HEK293 (cell line): ENCODE measurements around the gene ZNF227.
"Not testable (repeated sequence)": the region's sequence is repeated elsewhere in the genome, so short reads cannot be mapped to it uniquely, and the experiment has no call there.

ENCODE experiments used
- CTCF ChIA-PET: fragments of 350-600 bp; formaldehyde crosslinking; extraction: SDS; loops from one replicate; lab custom pipeline; 2021; ENCODE audit warnings: antibody characterized with exemption; lab: Yijun Ruan, JAX
- POLR2A ChIA-PET: fragments of 300-600 bp; formaldehyde crosslinking; extraction: SDS; loops from one replicate; lab custom pipeline; 2020; ENCODE audit warnings: antibody characterized with exemption, inconsistent platforms; lab: Yijun Ruan, JAX
- H3K27ac ChIP-seq: fragments of 200-500 bp; sonication (Bioruptor generic); 2 replicates; pipeline ENCODE4 v1.5.1; 2014; ENCODE audit warnings: low read depth, low read length, control low read depth, inconsistent platforms; ENCODE audit errors: extremely low read depth
- H3K36me3 ChIP-seq, 2 experiments: fragments of 200-500 bp in 1 of 2; sonication (Bioruptor generic) in 1 of 2; 1 replicate in 1 of 2; 2 replicates in 1 of 2; pipeline ENCODE4 v1.5.1; 2014 to 2017; ENCODE audit warnings: inconsistent platforms in 2 of 2, low read length in 2 of 2; ENCODE audit not compliant: control insufficient read depth in 2 of 2, insufficient read depth in 1 of 2
- H3K4me1 ChIP-seq: fragments of 200-500 bp; sonication (Bioruptor generic); 2 replicates; pipeline ENCODE4 v1.5.1; 2014; ENCODE audit warnings: mild to moderate bottlenecking, low read length, inconsistent platforms; ENCODE audit not compliant: control insufficient read depth, insufficient read depth
- H3K4me3 ChIP-seq: 2 replicates; pipeline ENCODE4 v1.5.1; 2011; ENCODE audit warnings: low read depth, mild to moderate bottlenecking, control low read depth, low read length, moderate library complexity
- H3K9me3 ChIP-seq: fragments of 200-500 bp; sonication (Bioruptor generic); 2 replicates; pipeline ENCODE4 v1.5.1; 2014; ENCODE audit warnings: low read depth, low read length, inconsistent platforms; ENCODE audit not compliant: control insufficient read depth, insufficient read depth
- HIC1 ChIP-seq: fragments of 450-650 bp; formaldehyde crosslinking; IDR thresholded peaks from 2 replicates; pipeline ENCODE4 v1.5.1; 2016; ENCODE audit warnings: missing biosample characterization, missing genetic modification characterization
- HOXC10 ChIP-seq: sonication (generic); formaldehyde crosslinking; IDR thresholded peaks from 2 replicates; pipeline ENCODE4 v1.8.1; 2023; ENCODE audit warnings: mild to moderate bottlenecking, missing genetic modification reagents
- KLF8 ChIP-seq: fragments of 450-650 bp; formaldehyde crosslinking; IDR thresholded peaks from 2 replicates; pipeline ENCODE4 v1.5.1; 2016; ENCODE audit warnings: missing biosample characterization, missing genetic modification characterization
- PRDM4 ChIP-seq: fragments of 450-650 bp; formaldehyde crosslinking; IDR thresholded peaks from 2 replicates; pipeline ENCODE4 v1.5.1; 2017; ENCODE audit warnings: missing biosample characterization, missing genetic modification characterization
- ZBTB17 ChIP-seq: fragments of 450-650 bp; formaldehyde crosslinking; IDR thresholded peaks from 2 replicates; pipeline ENCODE4 v1.5.1; 2016; ENCODE audit warnings: missing biosample characterization, missing genetic modification characterization
- ZNF146 ChIP-seq: fragments of 450-650 bp; formaldehyde crosslinking; IDR thresholded peaks from 2 replicates; pipeline ENCODE4 v1.5.1; 2016; ENCODE audit warnings: missing biosample characterization, missing genetic modification characterization
- ZNF16 ChIP-seq: fragments of 450-650 bp; formaldehyde crosslinking; IDR thresholded peaks from 2 replicates; pipeline ENCODE4 v1.5.1; 2016; ENCODE audit warnings: low read depth, missing biosample characterization, missing genetic modification characterization
- ZNF175 ChIP-seq: fragments of 450-650 bp; formaldehyde crosslinking; IDR thresholded peaks from 2 replicates; pipeline ENCODE4 v1.5.1; 2016; ENCODE audit warnings: missing biosample characterization, missing genetic modification characterization
- ZNF18 ChIP-seq: fragments of 450-650 bp; formaldehyde crosslinking; IDR thresholded peaks from 2 replicates; pipeline ENCODE4 v1.5.1; 2016; ENCODE audit warnings: missing biosample characterization, missing genetic modification characterization
- ZNF211 ChIP-seq: fragments of 450-650 bp; formaldehyde crosslinking; IDR thresholded peaks from 2 replicates; pipeline ENCODE4 v1.5.1; 2016; ENCODE audit warnings: low read depth, missing biosample characterization, missing genetic modification characterization
- ZNF280D ChIP-seq: fragments of 450-650 bp; formaldehyde crosslinking; IDR thresholded peaks from 2 replicates; pipeline ENCODE4 v1.5.1; 2016; ENCODE audit warnings: missing biosample characterization, missing genetic modification characterization
- ZNF514 ChIP-seq: fragments of 450-650 bp; formaldehyde crosslinking; IDR thresholded peaks from 2 replicates; pipeline ENCODE4 v1.5.1; 2016; ENCODE audit warnings: missing biosample characterization, missing genetic modification characterization
- ZNF529 ChIP-seq: fragments of 450-650 bp; formaldehyde crosslinking; IDR thresholded peaks from 2 replicates; pipeline ENCODE4 v1.5.1; 2017; ENCODE audit warnings: missing genetic modification characterization, missing biosample characterization; ENCODE audit not compliant: insufficient replicate concordance
- ZNF548 ChIP-seq: fragments of 450-650 bp; formaldehyde crosslinking; IDR thresholded peaks from 2 replicates; pipeline ENCODE4 v1.5.1; 2016; ENCODE audit warnings: missing biosample characterization, missing genetic modification characterization
- ZNF555 ChIP-seq: fragments of 450-650 bp; formaldehyde crosslinking; conservative IDR thresholded peaks from 2 replicates; pipeline ENCODE4 v1.5.1; 2017; ENCODE audit warnings: missing biosample characterization, mild to moderate bottlenecking, missing genetic modification characterization, inconsistent platforms
- ZNF560 ChIP-seq: fragments of 450-650 bp; formaldehyde crosslinking; IDR thresholded peaks from 2 replicates; pipeline ENCODE4 v1.5.1; 2017; ENCODE audit warnings: missing biosample characterization, missing genetic modification characterization, borderline replicate concordance
- ZNF580 ChIP-seq: fragments of 450-650 bp; formaldehyde crosslinking; IDR thresholded peaks from 2 replicates; pipeline ENCODE4 v1.5.1; 2016; ENCODE audit warnings: missing biosample characterization, missing genetic modification characterization

ZNF227 gene

GRCh38 chr19:44253392-44253791 is 41.1 kb downstream of the ZNF227 start:
- H3K9me3 ChIP-seq, result peaks cover 83% of the 10 kb centered on the region

GRCh38 chr19:44254496-44254895 is 42.2 kb downstream of the ZNF227 start:
- Histone ChIP-seq H3K4me3 (no peak overlapping the region), H3K27ac (no peak overlapping the region), H3K9me3 (peaks cover 74% of the 10 kb centered on the region), H3K4me1 (peaks cover 8% of the 10 kb centered on the region; the same call in 1 of the 2 replicates), H3K36me3 (peaks cover 0 to 33% of the 10 kb centered on the region in 2 experiments; a peak in 2 of 3 replicates)
- CTCF ChIA-PET, result interaction anchor here (0.9 to 1.4 kb wide), 2 partner anchors 13 to 19 kb away, joined by 3 to 4 read pairs; no protein-coding TSS in a partner anchor
- no peak for TF ChIP-seq HOXC10 (CRISPR knock-in tag)
- TF ChIP-seq ZNF175, result no peak
- TF ChIP-seq ZNF529 (tag by site-specific recombination), result peak; percentile 2
- no peak for TF ChIP-seq ZNF146 (tag by site-specific recombination)
- no peak for TF ChIP-seq ZNF548 (tag by site-specific recombination)
- no peak for TF ChIP-seq PRDM4 (tag by site-specific recombination)
- TF ChIP-seq ZNF555 (tag by site-specific recombination), result no peak
- no peak for TF ChIP-seq HIC1
- no peak for TF ChIP-seq ZNF514
- TF ChIP-seq ZNF16 (tag by site-specific recombination), result no peak
- 0 out of 2 replicates have a peak, but pooled peaks have one; percentile 1 for TF ChIP-seq ZNF560 (tag by site-specific recombination)
- TF ChIP-seq ZBTB17 (tag by site-specific recombination), result no peak
- TF ChIP-seq ZNF211 (tag by site-specific recombination), result no peak
- POLR2A ChIA-PET, result interaction anchor here (1.9 to 2.5 kb wide), 2 partner anchors 47 to 90 kb away, joined by 7 to 9 read pairs; partner anchors contain the start of gene ZNF226

More at GRCh38 chr19:44253392-44253791, 41.1 kb downstream of the ZNF227 start:
- H3K27ac ChIP-seq, result not testable (repeated sequence)
- TF ChIP-seq ZNF580 (peak; percentile 51; the same call in 1 of the 2 replicates), ZNF146 (tag by site-specific recombination) (peak; percentile 99), ZNF18 (tag by site-specific recombination) (peak; percentile 41; the same call in 1 of the 2 replicates), KLF8 (tag by site-specific recombination) (0 out of 2 replicates have a peak, but pooled peaks have one; percentile 18), ZNF280D (peak; percentile 91; the same call in 1 of the 2 replicates)
- TF ChIP-seq, all 188 proteins: peak for 5; not testable (repeated sequence) for 183
- not testable (repeated sequence) for H3K4me1 ChIP-seq, H3K4me3 ChIP-seq
- H3K36me3 ChIP-seq, result peaks cover 0 to 40% of the 10 kb centered on the region in 2 experiments; a peak in 2 of 3 replicates
- ChIA-PET POLR2A (interaction anchor here (0.7 to 2.5 kb wide), 4 partner anchors 41 to 1826 kb away, joined by 4 to 9 read pairs (median 6); partner anchors contain the start of genes LIPE, ZNF226 and ZNF227), CTCF (interaction anchor here (1.0 kb wide), 1 partner anchor 60 kb away, joined by 7 read pairs; no protein-coding TSS in a partner anchor)
